OCI-LY1 (cell line): ENCODE measurements around the gene AKIRIN2.

Source experiments
- H2AFZ ChIP-seq: fragments of 200-600 bp; sonication (generic), shearing (Covaris generic); 2 replicates; pipeline ENCODE4 v1.6.0; 2014; ENCODE audit warnings: antibody characterized with exemption, mild to moderate bottlenecking, low read length
- H3F3A ChIP-seq: fragments of 200-600 bp; sonication (generic), shearing (Covaris generic); 2 replicates; pipeline ENCODE4 v1.6.0; 2014; ENCODE audit warnings: mild to moderate bottlenecking, antibody characterized with exemption, low read length, moderate library complexity; ENCODE audit not compliant: insufficient read depth
- H3K27ac ChIP-seq: fragments of 200-600 bp; sonication (generic); 2 replicates; pipeline ENCODE4 v1.5.1; 2014; ENCODE audit warnings: low read length, mixed run types, mild to moderate bottlenecking, low read depth; ENCODE audit not compliant: poor library complexity, severe bottlenecking
- H3K27me3 ChIP-seq: fragments of 200-600 bp; sonication (generic); 2 replicates; pipeline ENCODE4 v1.6.0; 2014; ENCODE audit warnings: antibody characterized with exemption, mild to moderate bottlenecking, low read length, moderate library complexity; ENCODE audit not compliant: insufficient read depth
- H3K36me3 ChIP-seq: fragments of 200-600 bp; sonication (generic); 2 replicates; pipeline ENCODE4 v1.6.1; 2014; ENCODE audit warnings: mild to moderate bottlenecking, antibody characterized with exemption, low read length, moderate library complexity, mixed read lengths; ENCODE audit not compliant: insufficient read depth
- H3K4me1 ChIP-seq: fragments of 200-600 bp; sonication (generic); 2 replicates; pipeline ENCODE4 v1.5.1; 2014; ENCODE audit warnings: mild to moderate bottlenecking, low read length, moderate library complexity; ENCODE audit not compliant: insufficient read depth, severe bottlenecking
- H3K4me2 ChIP-seq: fragments of 200-600 bp; sonication (generic), shearing (Covaris generic); 2 replicates; pipeline ENCODE4 v1.6.1; 2014; ENCODE audit warnings: low read length
- H3K4me3 ChIP-seq: fragments of 200-600 bp; sonication (generic); 2 replicates; pipeline ENCODE4 v1.5.1; 2014; ENCODE audit warnings: low read length, low read depth, mild to moderate bottlenecking, mixed read lengths; ENCODE audit not compliant: poor library complexity, severe bottlenecking
- H3K79me2 ChIP-seq: fragments of 200-600 bp; shearing (Covaris generic); 2 replicates; pipeline ENCODE4 v1.6.1; 2016; ENCODE audit warnings: mixed run types, low read length, mixed read lengths; ENCODE audit not compliant: insufficient read depth
- H3K9ac ChIP-seq: fragments of 200-600 bp; sonication (generic), shearing (Covaris generic); 2 replicates; pipeline ENCODE4 v1.6.1; 2014; ENCODE audit warnings: mild to moderate bottlenecking, low read length, mixed read lengths
- H3K9me2 ChIP-seq: fragments of 200-600 bp; sonication (generic), shearing (Covaris generic); 2 replicates; pipeline ENCODE4 v1.6.1; 2014; ENCODE audit warnings: low read depth, mild to moderate bottlenecking, low read length, mixed read lengths
- H3K9me3 ChIP-seq: fragments of 200-600 bp; shearing (Covaris generic); 2 replicates; pipeline ENCODE4 v1.6.1; 2014; ENCODE audit warnings: low read length, mixed read lengths
- H4K20me1 ChIP-seq: fragments of 200-600 bp; sonication (generic), shearing (Covaris generic); 2 replicates; pipeline ENCODE4 v1.6.0; 2016; ENCODE audit warnings: mild to moderate bottlenecking, low read length; ENCODE audit not compliant: insufficient read depth
- CTCF ChIP-seq: fragments of 200-600 bp; sonication (generic), shearing (Covaris generic); IDR thresholded peaks from 2 replicates; pipeline ENCODE4 v1.5.1; 2017; ENCODE audit warnings: mild to moderate bottlenecking, antibody characterized with exemption, low read length, moderate library complexity, mixed read lengths
- EZH2 ChIP-seq: fragments of 200-600 bp; sonication (generic), shearing (Covaris generic); IDR thresholded peaks from 2 replicates; pipeline ENCODE4 v1.8.0; 2017; ENCODE audit warnings: borderline replicate concordance, mixed run types, mild to moderate bottlenecking, antibody characterized with exemption, low read length, moderate library complexity, mixed read lengths

The AKIRIN2 gene

GRCh38 chr6:87636315-87636714 is 65.7 kb downstream of the AKIRIN2 start:
- TF ChIP-seq CTCF (no peak), EZH2 (no peak)
- Histone ChIP-seq H3K9me2 (no peaks in the 10 kb centered on the region), H3K4me1 (no peaks in the 10 kb centered on the region), H3K4me3 (no peak overlapping the region), H3K9me3 (no peaks in the 10 kb centered on the region), H3K36me3 (peaks cover 43% of the 10 kb centered on the region; the same call in 1 of the 2 replicates), H3K9ac (no peak overlapping the region), H4K20me1 (no peaks in the 10 kb centered on the region), H3K79me2 (no peaks in the 10 kb centered on the region), H3F3A (no peaks in the 10 kb centered on the region), H3K4me2 (no peak overlapping the region), H2AFZ (no peak overlapping the region), H3K27ac (no peak overlapping the region), H3K27me3 (no peaks in the 10 kb centered on the region)

- no peaks in the 10 kb centered on the region for H3K4me1 ChIP-seq
- H3K4me3 ChIP-seq = no peak overlapping the region
- no peak for TF ChIP-seq CTCF
- no peak for TF ChIP-seq EZH2
- no peak overlapping the region for H3K27ac ChIP-seq
- H3K4me2 ChIP-seq = no peak overlapping the region
- H3K36me3 ChIP-seq = peaks cover 52% of the 10 kb centered on the region
- H4K20me1 ChIP-seq = no peaks in the 10 kb centered on the region
- no peaks in the 10 kb centered on the region for H3F3A ChIP-seq
- H3K9me3 ChIP-seq = no peaks in the 10 kb centered on the region
- no peaks in the 10 kb centered on the region for H3K9me2 ChIP-seq
- no peak overlapping the region for H2AFZ ChIP-seq
- H3K9ac ChIP-seq = no peak overlapping the region
- no peaks in the 10 kb centered on the region for H3K27me3 ChIP-seq
- H3K79me2 ChIP-seq = no peaks in the 10 kb centered on the region
These were observed 68.2 kb downstream of the AKIRIN2 start for GRCh38 chr6:87633851-87634250.

- Histone ChIP-seq H3K9me2 (no peaks in the 10 kb centered on the region), H3K27me3 (no peaks in the 10 kb centered on the region), H3K27ac (no peak overlapping the region), H4K20me1 (no peaks in the 10 kb centered on the region), H2AFZ (no peak overlapping the region), H3K4me3 (no peak overlapping the region), H3K36me3 (peaks cover 38% of the 10 kb centered on the region), H3K4me2 (no peak overlapping the region), H3K4me1 (peaks cover 5% of the 10 kb centered on the region), H3F3A (no peaks in the 10 kb centered on the region), H3K9ac (no peak overlapping the region), H3K9me3 (no peaks in the 10 kb centered on the region), H3K79me2 (no peaks in the 10 kb centered on the region)
- TF ChIP-seq CTCF (no peak), EZH2 (no peak)
These were observed 71.3 kb downstream of the AKIRIN2 start for GRCh38 chr6:87630746-87631145.
